Measurements from ENCODE around the gene XRCC3.

The XRCC3 gene

DNA sequence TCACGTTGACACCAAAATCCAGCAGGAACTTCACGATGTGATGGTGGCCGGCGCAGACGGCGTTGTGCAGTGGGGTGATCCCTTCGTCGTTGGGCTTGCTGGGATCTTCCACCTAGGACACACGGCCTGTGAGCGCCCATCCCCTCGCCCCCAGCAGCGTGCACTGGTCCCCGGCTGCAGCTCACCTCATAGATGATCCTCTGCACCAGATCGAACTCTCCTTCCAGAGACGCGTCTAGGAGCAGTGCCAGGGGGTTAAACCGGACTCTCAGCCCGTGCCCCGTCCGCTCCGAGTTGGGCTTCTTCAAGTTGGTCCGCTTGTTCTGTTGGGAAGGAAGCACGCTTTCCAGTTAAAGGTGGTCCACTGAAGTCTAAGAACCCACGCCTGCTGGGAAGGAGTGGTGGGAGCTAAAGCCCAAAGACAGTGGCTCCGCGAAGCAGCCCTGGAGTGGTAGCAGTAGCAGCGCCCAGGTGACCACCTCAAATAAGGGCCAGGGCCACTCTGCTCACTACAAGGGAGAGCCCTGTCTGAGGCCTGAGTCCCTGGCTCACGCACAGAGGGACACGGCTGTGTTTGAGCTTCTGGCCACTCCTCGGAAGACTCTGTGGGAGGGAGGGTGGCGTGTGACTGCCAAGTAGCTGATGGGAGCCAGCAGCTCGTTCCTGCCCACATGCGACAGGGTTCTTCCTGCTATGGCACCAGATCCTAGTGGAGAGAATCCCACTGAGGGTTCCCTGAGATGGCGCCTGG lies 23.6 kb upstream of the XRCC3 start:
- DNase-seq (ENCODE audit: low read depth) = no peak

DNA sequence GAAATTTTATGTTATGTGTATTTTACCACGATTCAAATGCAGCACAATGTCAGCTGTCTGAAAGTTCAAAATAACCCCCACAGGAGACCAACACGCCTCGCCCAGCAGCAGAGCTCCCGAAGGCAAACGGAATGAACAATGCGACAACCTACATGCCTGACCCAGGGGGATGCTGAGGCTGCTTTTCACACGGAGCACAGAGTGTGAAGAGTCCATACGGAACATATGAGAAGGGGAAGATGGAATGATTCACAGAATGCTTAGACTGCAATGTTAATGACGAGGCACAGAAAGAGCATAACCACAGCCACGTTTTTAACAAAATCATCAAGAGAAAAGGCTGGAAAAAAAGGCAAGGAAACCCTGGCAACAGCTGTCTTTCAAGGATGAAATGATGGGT lies 22.9 kb upstream of the XRCC3 start:
- no peak for DNase-seq (ENCODE audit: low read depth)

DNA sequence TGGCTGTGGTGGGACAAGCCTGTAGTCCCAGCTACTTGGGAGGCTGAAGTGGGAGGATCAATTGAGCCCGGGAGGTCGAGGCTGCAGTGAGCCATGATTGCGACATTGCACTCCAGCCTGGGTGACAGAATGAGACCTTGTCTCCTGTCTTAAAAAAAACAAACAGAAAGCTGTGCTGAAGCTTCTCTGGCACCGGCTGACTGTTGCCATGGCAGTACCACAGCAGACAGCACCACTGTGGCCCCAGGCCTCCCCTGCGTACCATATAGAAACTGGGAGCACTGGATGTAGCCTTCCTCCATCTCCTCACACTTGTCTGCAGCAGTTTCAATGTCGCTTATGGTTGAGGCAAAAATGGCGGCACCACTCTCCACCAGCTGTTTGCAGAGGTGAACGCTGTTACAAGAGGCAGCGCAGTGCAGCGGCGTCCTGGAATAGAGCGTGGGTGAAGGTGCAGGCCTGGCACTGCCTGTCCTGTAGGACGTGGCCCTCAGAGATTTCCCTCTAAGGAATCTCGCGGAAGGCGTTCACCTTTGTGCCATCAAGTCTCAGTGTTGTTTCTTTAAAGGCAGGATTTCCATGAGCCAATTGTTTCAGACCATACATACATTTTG lies 22.3 kb upstream of the XRCC3 start:
- DNase-seq (ENCODE audit: low read depth) = no peak

DNA sequence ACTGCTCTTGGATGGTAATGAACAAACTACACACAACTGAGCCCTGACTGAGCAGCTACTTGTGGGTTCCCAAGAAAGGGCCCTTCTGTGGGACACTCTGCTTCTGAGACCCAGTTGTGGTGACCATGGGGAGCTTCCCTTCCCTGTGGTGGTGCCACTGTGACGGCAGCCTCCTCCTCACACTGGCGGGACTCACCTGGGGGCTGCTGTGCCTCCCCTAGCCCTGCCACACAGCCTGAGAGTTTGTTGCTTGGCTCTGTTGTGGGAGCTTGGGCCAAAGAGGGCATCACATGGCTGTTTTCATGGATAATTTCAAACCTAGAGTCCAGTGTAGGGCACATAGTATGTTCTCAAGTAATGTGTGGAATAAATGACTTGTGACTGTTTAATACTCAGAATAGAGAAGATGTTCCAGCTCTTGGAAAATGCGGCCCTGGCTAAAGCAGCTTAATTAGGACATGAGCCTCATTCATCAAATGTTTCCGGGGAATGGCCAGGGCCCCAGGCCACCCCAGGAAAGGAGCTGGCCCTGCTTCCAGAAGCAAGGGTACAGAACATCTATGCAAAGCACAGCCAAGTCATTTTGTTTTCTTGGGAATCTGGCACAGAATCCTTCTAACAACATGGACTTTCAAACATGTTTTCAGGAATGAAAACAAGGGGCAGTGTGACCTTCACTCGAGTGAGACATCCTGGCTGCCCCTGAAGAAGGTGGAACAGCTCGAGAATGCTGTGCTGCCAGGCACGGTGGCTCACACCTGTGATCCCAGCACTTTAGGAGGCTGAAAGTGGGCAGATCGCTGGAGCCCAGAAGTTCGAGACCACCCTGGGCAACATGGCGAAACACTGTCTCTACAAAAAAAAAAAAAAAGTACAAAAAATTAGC lies 21.5 kb upstream of the XRCC3 start:
- no peak for DNase-seq (ENCODE audit: low read depth)

DNA sequence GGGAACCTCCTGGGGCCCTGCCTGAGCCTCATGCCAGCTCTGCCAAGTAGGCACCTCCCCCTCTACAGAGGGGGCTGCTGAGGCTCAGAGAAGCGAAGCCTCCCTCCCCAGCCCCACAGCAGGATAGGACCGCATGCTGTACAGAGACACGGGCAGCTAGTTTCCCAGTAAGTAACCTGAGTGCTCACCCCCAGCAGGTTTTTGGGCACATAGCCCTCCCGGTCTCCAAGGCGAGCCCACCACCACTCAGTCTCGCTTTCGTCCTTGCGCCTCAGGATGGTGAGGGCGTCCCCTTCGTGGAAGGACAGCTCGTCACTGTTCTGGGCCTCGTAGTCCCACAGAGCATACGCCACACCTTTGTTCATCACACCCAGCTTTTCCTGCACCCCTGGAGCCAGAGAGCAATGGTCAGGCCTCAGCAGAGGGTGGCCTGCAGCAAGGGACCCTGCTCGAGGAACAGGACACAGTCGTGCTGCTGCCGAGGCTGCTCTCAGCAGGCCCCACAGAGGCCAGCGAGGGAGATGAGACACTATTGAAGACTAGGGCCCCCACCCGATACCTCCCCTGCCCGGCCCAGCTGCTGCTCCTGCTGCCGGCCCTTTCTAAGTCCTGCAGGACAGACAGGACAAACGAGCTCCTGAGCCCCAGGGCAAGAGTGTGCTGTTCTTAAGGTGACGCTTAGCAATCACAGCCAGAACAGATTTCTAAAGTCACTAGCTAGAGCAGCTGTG lies 20.7 kb upstream of the XRCC3 start:
- DNase-seq (ENCODE audit: low read depth) = no peak

DNA sequence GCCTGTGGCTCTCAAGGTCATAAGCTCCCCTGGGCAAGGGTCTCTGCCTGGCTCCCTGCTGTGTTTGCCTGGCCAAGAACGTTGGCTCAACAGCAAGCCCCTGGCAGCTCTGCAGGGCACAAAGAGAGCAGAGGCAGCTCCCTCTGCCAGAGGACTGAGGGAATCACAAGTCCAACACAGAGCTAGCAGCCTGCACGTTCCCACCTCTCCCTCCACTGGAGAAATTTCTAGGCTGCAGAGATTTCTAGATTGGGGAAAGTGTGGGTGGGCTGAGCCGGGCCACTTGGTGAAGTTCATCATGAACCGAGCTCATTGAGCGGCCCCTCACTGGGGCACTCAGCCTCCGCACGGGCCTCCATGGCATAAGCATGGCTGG lies 20.2 kb upstream of the XRCC3 start:
- DNase-seq (ENCODE audit: low read depth) = no peak

DNA sequence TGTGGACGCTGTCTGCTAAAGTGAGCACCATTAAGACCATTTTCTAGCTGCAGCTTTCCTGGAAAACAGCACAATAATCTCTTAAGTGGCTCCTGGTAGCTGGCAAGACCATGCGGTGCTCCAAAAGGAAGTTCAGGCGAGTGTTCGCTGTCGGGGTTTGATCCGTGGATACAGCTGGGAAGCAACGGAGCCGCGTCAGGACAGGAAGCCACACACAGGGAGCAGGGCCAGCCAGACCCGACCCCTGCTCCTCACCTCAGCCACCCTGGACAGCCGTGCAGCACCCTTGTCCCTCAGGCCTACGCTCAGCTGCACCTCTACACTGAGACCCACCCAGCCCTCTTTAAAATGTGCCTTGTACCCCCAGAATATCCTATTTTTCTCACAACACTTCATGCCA lies 19.8 kb upstream of the XRCC3 start:
- no peak for DNase-seq (ENCODE audit: low read depth)

DNA sequence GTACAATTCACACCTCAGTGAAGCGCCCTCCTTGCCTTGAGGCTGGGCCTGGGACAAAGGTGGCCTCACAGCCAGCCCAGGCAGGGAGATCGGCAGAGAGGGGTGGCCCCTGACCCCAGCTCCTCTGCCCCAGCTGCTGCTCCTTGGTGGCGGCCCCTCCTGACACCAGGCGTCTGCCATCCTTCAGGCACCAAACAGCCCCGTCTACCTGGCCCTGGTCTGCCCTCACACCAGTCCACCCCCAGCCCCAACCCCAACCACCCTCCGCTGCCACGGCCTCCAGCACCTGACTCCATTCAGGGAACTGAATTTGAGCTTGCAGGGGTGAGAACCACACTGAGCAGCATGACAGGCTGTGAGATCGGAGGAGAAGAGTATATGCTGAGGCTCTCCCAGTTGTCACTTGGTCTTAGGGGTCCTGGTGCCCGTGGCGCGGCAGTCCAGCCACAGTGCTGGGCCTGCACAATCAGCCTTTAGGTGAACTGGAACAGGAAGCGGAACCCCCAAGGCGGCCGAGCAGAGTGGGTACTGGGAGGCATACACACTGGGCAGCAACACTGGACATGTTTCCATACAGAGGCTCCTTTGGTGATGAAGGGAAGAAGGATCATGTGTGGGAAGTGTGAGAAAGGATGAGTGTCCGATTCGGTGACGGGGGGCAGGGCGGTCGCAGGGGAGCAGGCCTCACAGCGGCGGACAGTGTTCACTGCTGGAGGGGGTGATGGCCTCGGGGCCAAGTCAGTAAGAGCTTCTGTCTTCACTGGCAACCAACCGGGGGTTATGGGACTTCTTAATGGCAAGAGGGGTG lies 19.0 kb upstream of the XRCC3 start:
- DNase-seq (ENCODE audit: low read depth) = no peak

DNA sequence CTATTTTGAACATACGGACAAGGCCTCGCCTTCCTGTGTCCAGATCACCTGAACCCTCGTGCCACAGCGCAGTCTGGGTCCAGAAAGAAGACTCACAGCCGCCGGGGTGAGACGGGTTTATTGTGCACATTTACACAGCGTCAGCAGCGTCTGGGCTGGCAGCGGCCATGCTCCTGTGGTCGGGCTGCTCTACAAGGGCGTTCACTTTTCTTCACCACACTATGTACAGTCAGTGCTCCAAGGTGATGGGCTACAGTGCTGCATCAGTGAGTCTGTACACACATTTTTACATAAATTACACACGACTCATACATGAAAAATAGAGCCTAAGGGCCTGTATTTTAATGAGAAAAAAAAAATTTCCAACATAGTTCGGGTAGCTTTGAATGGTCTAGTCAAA lies 18.4 kb upstream of the XRCC3 start:
- peak; percentile 37 for DNase-seq (ENCODE audit: low read depth)

DNA sequence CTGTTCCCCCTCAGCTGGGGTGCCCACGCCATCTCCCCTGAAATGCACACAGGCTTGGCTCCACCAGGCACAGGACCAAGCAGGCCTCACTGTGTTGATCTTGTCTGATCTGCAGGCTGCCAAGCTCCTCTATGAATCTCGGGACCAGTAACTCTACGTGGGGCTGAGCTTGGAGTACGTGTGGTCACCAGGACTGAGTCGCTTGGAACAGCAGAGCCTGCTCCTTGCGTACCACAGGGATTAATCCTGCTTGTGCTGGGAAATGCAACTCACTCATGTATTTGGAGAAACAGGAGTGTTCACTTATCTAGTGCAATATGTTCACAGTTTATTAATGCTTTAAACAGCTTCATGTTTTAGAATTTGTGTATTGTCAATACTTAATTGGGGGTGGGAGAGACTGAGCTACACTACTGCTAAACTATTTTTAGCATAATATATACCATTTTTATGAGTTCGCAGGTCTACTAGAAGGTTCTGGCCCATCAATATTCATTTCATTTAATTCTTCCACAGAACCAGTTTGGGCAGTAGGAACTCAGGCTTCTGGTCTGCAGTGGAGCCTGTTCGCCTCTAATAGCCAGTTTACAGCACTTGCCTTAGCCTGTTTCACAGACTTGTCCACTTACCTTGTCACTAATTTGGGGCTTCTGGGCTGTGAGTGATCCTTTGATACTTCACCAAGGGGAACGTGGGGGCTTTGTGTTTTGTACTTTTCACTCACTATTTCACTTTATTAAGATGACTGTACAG lies 17.8 kb upstream of the XRCC3 start:
- DNase-seq (ENCODE audit: low read depth) = no peak

DNA sequence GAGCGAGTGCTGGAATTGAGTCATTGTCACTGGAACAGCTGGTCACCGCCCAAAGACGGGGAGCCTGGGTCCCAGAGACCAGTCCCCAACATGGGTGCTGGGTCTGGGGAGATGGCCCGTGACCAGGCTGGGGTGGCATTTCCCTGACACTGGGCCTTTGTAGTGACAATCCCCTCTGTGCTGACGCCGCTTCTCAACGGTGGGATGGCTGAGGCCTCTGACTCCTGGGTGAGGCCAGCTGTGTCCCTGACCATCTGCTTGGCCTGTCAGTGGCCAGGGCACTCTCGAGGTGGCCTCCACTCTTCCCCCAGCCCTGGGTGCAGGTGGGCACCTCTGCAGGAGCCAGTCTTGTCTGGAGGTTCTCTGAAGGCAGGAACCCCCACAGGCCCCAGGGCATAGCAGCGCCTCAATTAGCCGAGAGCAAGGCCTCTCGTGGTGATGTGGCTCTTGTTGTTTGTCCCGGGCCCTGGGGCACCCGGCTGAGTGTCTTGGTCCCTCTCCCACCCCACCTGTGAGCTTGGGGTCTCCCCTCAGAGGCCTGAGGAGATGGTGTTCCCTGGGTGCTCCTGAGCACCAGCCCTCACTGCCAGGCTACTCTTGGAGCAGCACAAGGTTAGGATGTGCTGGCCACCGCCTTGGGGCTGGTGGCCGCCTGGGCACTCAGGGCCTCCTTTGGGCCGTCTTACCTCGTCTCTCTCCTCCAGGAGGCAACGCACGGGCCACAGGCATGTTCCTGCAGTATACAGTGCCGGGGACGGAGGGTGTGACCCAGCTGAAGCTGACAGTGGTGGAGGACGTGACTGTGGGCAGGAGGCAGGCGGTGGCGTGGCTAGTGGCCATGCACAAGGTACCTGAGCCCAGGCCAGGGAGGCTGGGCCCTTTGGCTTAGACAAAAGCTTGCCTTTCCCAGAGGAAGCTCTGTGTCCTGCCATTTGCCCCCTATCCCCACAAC lies 16.9 kb upstream of the XRCC3 start:
- DNase-seq (ENCODE audit: low read depth) = no peak

DNA sequence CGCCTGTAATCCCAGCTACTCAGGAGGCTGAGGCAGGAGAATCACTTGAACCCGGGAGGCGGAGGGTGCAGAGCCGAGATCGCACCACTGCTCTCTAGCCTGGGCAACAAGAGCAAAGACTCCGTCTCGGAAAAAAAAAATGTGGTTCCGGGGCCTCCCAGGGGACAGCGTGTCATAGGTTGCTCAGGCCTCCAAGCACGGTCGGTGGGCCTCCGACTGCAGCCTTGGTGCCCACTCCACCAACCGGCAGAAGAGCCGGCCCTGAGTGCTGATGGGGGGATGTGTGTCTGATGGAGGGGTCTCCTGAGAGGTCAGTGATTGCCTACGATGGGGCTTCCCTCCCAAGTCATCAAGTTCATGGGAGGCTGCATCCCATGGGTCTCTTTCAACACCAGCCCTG lies 16.2 kb upstream of the XRCC3 start:
- no peak for DNase-seq (ENCODE audit: low read depth)

DNA sequence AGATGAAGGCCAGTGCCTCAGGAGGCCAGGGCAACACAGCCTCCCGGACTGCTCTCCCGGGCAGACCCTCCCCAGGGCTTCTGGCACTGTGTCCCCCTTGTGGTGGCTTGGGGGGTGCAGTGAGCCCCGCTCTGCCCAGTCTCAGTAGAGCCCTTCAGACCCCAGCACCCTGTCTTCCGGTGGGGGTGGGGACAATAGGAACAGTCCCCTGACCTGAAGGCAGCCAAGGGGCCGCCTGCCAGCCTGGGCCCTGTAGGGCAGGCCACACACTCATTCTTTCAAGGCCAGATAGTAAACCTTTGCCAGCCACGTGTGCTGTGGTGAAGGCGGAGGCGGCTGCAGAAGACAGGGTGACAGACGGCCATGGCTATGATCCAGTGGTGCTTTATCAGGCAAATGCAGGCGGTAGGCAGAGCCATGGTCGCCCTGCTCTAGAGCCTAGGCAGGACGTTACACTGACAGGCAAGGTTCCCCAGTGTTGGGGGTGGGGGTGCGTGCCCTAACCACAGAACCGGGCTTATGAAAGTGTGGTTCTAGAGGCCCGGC lies 15.3 kb upstream of the XRCC3 start:
- no peak for DNase-seq (ENCODE audit: low read depth)

DNA sequence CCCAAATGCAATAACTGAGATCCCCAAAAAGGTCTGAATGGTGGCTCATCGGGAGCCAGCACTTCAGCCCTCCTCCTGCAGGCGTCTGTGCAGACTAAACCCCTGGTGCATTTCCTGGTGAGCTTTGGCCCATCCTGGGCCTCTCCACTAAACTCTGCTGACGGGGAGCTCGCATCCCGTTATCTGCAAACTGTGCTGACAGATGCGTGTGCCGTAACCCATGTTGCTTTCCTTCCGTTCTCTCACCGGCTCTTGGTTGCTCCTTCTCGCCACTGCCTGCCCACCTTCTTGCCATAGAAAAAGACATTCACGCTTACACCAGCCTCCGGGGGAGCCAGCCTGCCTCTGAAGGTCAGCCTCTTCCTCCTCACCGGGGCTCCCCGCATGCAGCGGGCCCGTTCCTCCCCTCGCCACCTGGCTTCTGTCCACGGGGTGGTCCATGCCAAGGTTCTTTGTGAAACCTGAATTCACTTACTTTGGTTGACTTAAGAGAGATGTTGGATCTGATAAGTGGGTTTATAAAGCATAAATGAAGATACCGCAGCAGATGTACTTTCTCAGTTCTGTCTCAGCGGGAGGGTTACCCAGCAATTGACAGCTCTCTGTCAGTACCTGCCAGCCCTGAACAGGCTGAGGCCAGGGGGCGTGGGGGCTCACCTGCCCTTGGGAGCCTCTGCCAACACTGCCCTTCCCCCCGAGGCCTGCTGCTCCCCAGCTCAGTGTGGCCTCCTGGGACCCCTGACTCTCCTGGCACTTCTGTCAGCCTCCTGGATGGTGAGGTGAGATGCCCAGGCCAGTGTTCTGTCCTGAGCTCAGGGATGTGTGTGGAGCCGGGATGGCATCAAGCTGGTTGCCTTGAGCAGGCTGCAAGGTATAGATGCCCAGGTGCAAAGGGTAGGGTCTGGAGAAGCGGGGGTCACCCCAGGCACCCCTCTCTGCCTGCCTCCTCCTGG lies 14.5 kb upstream of the XRCC3 start:
- no peak for DNase-seq (ENCODE audit: low read depth)

DNA sequence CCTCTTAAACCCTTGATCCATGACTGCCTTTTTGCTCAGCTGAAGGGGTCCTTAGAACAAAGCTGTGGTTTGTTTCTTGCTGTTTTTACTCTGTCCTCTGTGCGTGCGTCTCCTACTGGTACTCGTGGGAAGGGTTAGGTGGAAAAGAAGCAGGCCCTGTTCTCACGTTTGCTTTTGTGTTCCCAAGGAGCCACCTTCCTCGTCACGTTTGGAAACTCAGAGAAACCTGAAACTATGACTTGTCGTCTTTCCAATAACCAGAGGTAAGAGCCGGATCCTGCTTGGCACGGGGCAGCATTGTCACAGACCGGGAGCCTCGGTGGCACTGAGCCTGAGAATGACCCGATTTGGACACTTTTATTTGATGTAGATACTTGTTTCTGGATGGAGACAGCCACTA lies 13.5 kb upstream of the XRCC3 start:
- DNase-seq (ENCODE audit: low read depth) = no peak

DNA sequence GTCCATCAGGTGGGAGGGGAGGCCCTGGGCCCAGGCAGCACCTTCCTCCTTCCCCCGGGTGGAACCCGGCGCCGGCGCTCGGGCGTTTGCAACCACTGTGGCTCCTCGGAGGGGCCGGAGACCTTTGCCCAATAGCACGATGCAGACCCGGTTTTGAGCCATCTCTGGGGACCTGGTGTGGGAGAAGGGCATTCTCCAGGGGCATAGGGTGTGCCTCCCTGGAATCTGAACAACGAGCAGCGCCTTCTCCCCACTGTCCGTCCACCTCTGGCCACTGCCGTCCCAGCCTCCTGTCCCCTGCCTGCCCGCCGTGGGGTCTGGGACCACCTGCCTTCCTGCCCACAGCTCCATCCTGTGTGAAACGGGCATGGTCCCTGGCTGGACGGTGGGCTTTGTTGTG lies 12.9 kb upstream of the XRCC3 start:
- DNase-seq (ENCODE audit: low read depth) = no peak

DNA sequence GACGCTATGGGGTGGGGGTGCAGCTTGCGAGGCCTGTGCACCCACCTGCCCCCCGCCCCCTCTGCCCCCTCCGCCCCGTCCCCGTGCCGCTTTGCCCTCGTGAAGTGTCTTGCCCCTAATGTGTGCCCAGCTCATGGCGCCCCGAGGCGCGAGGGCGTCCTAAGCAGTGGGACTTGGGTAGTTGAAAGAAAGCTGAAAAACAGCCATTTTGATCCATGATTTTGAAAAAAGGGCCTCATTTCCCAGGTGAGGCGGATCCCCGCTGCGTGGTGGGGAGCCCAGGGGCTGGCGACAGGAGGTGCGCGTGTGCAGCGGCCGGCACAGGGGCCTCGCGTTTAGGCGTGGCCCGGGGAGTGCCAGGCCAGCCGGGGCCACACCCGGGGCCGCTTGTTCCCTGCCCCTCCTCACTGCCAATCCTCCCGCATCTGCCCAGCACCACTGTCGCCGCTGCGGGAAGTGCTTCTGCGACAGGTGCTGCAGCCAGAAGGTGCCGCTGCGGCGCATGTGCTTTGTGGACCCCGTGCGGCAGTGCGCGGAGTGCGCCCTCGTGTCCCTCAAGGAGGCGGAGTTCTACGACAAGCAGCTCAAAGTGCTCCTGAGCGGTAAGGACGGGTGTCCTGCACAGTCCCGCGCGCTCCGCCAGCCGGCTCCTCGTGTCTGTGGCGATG lies 12.2 kb upstream of the XRCC3 start:
- no peak for DNase-seq (ENCODE audit: low read depth)

DNA sequence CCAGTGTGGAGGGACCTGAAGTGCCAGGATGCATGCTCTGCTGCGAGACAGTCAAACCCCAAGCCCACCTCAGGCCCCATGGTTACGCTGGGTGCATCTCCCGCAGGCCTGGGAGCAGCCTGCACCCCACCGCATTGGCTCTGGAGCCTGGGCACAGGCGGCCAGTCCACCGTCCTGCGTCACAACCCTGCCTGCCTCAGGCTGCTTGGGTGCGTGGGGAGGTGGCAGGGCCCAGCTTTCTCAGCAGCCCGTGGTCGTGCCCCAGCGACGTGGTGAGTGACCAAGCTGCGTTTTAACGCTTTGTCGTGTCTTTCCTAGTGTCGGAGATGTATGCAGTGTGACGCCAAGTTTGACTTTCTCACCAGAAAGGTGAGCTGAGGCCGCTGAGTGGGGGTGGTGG lies 11.2 kb upstream of the XRCC3 start:
- no peak for DNase-seq (ENCODE audit: low read depth)
